DOHH2 (cell line): ENCODE results near the gene FAM107B.

ENCODE experiments used
- EZH2phosphoT487 ChIP-seq: fragments of 200-600 bp; sonication (generic); IDR thresholded peaks from 2 replicates; pipeline ENCODE4 v1.6.1; 2017; ENCODE audit warnings: borderline replicate concordance, mild to moderate bottlenecking, antibody characterized with exemption, low read length, moderate library complexity, mixed read lengths
- TF ChIP-seq, protein P1 (sequence below): fragments of 200-600 bp; sonication (generic); IDR thresholded peaks from one replicate; pipeline ENCODE4 v1.5.1; 2014; ENCODE audit warnings: antibody characterized with exemption, mild to moderate bottlenecking, low read depth, low read length; ENCODE audit not compliant: poor library complexity, severe bottlenecking

DNA sequence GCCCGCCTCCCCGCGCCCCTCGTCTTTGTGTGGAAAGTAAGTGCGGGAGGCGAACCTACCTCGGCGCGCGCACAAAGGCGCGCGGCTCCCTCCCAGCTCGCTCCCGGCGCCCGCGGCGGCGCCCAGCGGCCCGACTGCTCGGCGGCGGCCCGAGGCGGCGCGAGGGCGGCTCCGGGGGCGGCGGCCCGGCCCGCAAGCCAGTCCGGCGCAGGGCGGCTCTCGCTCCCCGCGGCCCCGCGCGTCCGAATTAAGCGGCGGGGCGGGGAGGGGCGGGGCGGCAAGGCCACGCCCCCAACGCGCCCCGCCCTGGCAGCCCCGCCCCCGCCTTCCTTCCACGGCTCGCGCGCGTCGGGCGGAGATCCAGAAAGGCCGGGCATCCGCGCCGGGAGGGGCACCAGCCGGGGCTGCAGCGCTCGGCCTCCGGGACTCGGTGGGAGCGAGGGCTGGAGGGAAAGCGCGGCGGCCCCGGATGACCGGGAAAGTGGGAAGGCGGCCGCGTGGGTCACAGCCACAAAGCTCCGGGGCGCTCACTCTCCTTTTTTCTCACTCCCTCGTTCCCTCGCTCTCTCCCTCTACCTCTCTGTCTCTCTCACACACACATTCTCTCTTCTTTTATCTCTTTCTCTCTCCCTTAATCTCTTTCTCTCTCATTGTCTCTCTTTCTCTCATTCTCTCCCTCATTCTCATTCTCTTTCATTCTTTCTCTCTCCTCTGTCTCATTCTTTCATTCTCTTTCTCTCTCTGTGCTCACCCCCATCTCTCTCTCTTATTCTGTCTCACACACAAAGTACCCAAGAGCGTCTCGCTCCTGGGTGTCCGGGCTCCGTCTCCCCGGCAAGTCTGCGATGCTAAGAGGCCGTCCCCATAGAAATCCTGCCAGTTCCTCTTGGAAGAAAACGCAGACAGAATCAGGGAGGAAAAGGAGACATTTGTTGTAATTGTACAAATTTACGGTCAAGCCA is 170.2 kb downstream of the FAM107B start:
- TF ChIP-seq, protein P1, sequence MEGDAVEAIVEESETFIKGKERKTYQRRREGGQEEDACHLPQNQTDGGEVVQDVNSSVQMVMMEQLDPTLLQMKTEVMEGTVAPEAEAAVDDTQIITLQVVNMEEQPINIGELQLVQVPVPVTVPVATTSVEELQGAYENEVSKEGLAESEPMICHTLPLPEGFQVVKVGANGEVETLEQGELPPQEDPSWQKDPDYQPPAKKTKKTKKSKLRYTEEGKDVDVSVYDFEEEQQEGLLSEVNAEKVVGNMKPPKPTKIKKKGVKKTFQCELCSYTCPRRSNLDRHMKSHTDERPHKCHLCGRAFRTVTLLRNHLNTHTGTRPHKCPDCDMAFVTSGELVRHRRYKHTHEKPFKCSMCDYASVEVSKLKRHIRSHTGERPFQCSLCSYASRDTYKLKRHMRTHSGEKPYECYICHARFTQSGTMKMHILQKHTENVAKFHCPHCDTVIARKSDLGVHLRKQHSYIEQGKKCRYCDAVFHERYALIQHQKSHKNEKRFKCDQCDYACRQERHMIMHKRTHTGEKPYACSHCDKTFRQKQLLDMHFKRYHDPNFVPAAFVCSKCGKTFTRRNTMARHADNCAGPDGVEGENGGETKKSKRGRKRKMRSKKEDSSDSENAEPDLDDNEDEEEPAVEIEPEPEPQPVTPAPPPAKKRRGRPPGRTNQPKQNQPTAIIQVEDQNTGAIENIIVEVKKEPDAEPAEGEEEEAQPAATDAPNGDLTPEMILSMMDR = no peak
- no peak for TF ChIP-seq EZH2phosphoT487
